GM19043 (cell line): ENCODE data around the gene MTHFSD.
"Not testable (repeated sequence)": the region's sequence is repeated elsewhere in the genome, so short reads cannot be mapped to it uniquely, and the experiment has no call there.

ENCODE experiments used
- ATAC-seq: cut with Tn5 transposase; IDR thresholded peaks from one replicate; pipeline ENCODE4 v1.9.1; 2021; ENCODE audit warnings: low read depth; ENCODE audit not compliant: unreplicated experiment

The MTHFSD gene, protein sequence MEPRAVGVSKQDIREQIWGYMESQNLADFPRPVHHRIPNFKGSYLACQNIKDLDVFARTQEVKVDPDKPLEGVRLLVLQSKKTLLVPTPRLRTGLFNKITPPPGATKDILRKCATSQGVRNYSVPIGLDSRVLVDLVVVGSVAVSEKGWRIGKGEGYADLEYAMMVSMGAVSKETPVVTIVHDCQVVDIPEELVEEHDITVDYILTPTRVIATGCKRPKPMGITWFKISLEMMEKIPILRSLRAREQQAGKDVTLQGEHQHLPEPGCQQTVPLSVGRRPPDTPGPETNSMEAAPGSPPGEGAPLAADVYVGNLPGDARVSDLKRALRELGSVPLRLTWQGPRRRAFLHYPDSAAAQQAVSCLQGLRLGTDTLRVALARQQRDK

DNA sequence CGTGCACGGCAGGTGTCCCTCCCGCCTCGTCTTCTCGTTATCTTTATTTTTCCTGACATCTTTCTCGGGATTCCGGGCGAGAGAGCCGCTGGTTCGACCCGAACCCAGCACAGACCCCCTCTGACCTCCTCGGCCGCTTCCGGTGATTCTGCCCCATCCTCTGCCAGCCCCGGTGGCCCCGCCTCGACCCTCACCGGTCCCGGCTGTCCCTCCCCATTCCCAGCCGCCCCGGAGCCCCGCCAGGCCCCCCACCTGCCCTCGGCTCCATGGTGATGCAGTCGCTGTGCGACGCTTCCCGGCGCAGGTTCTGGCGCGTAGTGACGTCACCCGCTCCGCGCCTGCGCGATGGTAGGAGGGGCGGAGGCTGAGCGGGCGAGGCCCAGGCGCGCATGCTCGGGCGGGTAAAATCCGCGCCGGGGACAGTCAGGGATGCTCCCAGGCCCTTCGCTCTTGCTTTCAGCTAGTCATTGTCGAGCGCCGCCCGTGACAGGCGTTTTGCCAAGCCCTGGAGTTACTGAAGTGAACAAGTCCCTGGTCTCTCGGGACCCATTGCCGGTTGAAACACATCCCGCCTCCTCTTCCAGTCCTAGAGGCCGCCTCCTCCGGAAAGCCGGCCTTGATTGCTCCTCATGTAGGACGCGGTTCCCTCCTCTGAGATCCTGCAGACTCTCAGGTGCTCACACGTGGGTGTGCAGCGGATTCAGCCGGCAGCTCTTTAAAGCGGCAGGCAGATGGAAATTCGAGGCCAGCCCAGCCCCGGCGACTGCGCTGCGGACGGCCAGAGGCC is at the start of gene MTHFSD:
TSS of gene MTHFSD (minus strand) at position 319 of the 787 bp plus-strand sequence. CDS start at position 268, 51 bp downstream.
- ATAC-seq, result peak; percentile 79

DNA sequence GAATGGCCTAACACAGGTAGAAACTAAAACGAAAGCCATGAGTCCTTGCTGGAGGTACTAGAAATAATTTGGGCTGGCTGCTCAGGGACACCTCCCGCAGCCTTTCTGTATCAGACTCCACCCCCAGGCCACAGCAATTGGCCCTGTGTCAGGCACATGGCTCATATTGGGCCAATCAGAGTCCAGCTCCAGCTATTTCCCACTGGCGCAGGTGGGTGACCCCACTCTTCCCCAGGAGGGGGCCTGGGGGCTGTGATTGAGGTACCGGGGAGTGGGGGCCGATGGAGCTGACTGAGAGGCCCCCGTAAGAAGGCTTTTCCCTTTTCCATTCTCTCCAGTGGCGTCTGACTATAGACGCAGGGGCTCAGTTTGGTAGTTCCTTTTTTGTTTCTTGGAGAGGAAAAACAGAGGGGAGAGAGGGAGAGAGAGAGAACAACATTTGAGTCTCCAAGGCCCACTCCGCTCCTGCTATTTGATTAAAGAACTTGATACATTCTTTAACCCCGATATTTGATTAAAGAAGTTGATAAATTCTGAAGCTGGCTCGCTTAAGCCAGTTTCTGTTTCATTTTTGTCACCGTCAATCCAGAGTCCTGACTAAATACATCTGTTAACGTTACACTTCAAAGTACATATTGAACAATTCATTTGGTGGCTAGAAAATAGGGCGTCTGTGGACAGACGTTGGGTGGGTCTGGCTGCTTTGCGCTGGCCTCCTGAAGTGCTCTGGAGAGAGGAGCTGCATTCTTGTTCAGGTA is 49.6 kb upstream of the MTHFSD start:
- peak; percentile 70 for ATAC-seq

DNA sequence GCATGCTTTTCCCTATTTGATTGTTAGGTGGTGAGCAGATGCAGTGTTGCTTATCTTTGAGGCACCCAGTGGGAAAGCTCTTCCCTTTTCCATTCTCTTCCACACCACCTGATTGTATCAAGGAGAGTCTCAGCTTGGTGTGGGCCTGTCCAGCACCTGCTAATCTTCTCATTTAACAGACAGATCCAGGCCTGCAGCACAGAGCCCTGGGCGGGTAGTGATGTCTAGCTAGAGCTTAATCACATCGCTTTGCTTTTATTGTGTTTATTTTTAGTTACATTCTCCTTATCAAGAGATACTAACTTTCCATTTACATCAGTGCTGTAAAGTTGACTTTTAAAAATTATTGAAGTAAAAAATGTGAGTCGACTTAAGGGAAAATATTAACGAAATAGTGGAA is 47.5 kb upstream of the MTHFSD start:
- ATAC-seq, result no peak

DNA sequence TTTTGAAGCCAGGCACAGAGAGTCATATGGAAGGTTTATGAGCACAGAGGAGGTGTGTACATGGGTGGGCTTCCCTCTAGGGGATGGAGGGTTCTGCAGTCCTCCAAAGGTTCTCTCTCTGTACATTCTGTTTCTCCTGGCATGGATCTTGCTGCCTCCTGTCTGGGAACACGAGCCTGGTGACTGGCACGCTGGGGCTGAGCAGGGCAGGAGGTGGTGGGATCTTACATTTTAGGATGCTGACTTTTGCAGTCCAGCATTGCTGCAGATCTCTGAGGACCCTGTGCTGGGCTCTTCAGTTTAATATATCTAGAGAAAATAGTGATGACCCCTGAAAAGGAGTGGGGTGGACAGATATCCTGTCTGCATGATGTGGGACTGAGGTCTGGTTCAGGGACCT is 46.3 kb upstream of the MTHFSD start:
- no peak for ATAC-seq

DNA sequence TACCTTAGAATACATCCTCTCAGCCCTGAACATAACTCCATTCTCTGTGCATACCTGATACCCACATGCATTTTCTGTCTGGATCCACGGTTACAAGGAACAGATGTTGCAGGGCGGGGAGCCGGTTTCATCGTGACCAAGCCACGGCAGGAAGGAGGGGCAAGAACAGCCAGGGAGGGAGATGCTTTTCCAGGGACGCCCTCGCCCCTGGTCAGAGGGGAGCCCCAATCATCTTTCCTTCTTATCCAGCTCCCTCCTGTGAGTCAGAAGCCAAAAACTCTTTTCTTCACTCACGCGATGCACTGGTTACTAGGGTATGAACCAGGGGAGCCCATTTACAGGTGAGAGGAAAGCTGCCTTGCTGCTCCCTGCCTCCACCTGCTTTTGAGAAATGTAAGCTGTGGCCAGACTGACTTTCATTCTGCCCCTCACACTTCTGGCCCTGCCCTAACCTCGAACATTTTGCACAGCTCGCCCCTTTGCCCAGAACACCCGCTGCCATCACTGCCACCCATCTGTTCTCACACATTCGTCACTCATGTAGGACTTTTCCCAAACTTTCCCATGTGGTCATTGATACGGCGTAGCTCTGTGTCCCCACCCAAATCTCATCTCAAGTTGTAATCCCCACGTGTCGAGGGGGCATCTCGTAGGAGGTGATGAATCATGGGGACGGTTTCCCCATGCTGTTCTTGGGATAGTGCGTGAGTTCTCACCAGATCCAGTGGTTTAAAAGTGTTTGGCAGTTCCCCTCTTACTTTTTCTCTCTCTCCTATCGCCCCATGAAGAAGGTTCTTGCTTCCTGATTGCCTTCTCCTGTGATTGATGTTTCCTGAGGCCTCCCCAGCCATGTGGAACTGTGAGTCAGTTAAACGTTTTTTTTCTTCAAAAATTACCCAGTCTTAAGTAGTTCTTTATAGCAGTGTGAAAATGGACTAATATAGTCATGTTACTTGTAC is 43.9 kb upstream of the MTHFSD start:
- no peak for ATAC-seq

DNA sequence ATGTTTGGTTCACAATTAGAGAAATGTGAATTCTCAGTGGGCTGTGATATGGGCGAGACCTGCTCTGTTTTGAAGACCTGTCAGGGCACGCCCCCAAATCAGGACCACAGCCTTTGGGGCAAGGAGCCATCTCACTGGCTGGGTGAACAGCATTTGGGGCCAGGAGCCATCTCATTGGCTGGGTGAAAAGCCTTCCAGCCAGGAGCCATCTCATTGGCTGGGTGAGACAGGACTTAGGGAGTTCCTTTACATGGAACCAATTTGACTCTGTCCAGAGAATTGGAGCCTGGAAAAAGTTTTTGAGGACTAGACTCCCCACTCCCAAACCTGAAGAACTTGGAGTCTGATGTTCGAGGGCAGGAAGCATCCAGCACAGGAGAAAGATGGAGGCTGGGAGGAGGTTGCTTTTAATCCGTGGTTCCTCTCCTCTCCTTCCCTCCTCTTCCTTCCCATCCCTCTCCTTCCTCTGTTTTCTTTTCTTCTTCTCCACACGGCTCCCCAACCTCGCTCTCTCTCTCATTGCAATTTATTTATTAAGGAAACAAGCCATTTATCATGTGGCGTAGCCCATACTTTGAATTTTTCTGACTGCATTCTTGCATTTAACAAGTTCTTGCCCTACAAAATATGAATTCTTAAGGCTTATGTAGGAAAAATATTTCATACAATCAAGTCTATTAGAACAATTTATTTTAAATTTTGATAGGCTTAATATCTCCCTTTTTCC is 43.0 kb upstream of the MTHFSD start:
- ATAC-seq, result no peak

DNA sequence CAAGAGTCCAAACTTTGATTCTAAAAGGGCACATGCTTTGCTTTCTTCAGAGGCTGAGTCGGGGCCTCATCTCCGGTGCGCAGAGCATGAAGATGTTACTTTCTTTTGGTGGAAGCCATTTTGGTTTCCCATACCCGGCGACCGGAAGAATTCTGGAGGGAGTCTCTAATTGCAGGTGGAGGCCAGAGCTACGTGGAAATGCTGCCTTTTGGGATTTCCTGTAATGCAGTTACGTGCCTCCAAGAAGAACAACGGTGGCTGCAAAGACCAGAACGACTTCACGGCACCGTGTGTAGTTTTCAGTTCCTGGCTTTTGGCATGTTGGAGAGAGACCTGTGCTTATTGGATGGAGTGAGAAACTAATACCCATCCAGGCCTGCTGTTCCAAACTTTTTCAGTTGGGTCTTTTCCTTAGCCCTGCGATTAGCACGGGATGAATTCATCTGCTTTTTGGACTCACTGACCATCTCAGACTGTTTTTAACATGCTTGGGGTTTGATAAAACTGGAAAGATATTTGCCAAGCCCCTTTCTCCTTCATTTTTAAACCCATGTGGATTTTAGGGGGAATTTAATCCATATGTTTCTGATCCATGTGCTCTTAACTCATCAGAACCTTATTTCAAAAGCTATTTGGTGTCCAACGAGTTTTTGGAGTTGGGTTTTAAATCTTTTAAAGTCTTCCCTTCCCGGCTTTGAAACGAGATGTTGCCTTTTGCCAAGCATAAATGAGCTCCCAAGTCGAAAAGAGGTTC is 42.3 kb upstream of the MTHFSD start:
- no peak for ATAC-seq

DNA sequence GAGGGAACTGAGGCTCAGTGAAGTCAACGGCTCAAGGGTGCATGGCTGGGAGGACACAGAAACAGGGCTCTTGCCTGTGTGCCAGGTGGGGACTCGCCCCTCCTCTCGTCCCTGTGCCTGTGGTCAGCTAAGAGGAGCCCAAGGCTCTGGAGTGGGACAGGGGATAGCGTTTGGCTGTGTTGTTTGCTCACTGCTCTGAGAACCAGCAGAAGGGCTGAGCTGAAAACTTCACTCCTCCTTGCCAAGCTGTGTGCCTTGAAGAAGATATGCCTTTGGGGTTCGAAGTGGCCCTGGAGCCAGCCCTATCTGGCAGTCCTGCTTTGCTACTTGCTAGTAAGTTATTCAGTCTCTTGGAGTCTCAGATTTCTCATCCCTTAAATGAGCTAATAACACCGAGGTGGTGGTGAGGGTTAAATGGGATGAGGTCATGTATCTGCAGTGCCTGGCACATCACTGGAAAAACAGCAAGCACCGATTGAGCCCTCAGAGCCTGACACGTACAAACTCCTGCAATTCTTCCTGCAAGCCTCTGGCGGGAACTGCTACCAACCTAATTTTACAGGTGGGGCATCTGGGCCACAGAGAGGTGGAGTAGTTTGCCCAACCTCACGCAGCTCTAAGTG is 41.1 kb upstream of the MTHFSD start:
- ATAC-seq, result no peak

DNA sequence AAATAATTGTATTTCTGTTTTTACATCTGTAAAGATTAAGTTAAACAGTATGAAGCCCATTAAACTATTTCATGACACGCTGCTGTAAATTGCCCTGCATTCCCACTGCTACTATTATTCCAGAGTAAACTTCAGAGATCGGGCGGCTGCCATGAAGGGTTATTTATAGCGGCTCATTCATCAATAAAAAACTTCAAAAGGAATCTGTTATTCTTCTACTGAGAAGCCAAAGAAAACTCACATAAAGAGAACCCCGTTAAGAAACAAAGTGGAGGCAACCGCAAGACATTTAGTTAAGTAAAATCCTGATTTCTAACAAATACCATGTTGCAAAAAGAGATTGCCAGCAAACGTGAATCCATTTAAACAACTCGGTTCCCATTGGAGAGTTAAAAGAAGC is 39.7 kb upstream of the MTHFSD start:
- no peak for ATAC-seq

DNA sequence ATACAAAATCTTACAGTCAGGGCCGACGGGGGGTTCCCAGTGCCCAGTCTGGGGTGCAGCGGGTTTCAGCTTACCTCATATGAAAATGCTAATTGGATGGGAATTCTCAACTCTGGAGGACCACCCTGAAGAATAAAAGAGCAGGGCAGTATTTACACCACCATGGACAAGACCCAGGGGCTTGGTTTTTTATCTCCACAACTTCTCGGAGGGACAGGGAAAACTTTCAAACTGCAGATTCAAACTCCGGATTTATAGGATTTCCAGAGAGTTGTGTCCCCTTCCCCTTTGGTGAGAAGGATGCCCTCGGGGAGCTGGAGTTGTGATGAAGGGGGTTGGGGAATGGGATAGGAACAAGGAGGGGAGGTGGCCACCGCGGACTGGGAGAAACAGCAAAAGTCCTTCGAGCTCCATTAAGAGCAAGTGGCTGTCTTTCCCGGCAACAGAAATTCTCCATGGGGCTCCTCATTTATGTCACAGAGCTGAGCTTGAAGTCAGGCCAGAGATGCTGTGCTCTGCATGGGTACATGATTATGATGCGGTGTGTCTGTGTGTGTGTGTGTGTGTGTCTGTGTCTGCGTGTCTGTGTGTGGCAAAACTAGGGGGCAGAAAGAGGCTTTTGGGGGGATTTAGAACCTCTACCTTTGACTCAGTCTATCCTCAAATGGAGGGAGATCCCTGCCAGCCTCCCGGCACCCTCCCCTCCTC is 39.0 kb upstream of the MTHFSD start:
- no peak for ATAC-seq

DNA sequence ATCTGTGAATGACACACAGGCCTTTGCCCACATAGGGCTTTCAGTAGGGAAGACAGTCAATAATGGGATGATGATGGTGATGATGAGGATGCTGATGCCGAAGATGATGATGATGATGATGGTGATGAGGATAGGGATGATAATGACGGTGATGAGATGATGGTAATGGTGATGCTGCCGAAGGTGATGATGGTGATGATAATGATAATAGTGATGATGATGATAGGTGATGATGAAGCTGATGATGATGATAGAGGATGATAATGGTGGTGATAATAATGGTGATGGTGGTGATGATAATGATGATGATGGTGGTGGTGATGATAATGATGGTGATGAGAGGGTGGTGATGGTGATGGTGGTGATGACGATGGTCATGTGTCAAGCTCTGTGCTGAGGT is 36.2 kb upstream of the MTHFSD start:
- ATAC-seq, result no peak

DNA sequence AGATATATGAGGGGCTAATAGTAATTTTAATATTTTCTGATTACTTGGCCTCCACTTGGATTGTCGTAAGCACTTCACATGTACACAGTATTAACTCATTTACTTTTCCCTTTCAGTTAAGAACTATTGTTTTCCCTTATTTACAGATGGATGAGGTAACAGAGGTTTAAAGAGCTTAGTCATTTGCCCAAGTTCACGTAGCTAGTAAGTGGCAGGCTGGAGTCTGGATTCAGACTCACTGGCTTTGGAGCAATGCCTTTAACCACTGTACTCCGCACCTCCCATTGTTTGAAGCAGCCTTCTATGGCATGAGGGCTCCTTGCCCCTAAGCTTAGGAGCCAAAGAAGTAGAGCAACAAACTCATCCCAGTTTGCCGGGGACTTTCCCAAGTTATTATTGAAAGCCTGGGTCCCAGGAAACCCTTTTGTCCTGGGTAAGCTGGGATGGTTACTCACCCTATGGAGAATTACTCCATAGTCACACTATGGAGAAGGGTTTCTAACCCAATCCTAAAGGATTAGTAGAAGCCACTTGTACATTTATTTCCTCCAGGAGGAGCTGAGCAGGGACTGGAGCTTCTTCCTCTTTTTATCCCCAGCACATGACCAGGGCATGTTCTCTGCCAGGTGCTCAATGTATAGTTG is 35.6 kb upstream of the MTHFSD start:
- ATAC-seq, result no peak

DNA sequence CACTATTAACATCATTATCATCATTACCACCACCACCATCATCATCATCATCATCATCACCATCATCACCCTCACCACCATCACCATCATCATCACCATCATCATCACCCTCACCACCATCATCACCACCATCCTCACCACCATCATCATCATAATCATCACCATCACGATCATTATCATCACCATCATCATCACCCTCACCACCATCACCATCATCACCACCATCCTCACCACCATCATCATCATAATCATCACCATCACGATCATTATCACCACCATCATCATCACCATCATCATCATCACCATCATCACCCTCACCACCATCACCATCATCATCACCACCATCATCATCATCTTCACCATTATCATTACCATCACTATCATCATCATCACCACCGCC is 32.9 kb upstream of the MTHFSD start:
- not testable (repeated sequence) for ATAC-seq

DNA sequence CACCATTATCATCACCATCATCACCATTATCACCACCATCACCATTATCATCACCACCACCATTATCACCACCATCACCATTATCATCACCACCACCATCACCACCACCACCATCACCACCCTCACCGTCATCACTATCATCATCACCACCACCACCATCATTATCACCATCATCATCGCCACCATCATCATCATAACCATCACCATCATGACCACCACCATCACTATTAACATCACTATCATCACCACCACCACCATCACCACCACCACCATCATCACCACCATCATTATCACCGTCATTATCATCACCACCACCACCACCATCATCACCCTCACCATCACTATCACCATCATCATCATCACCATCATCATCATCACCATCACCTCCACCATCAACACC is 32.5 kb upstream of the MTHFSD start:
- ATAC-seq, result no peak

DNA sequence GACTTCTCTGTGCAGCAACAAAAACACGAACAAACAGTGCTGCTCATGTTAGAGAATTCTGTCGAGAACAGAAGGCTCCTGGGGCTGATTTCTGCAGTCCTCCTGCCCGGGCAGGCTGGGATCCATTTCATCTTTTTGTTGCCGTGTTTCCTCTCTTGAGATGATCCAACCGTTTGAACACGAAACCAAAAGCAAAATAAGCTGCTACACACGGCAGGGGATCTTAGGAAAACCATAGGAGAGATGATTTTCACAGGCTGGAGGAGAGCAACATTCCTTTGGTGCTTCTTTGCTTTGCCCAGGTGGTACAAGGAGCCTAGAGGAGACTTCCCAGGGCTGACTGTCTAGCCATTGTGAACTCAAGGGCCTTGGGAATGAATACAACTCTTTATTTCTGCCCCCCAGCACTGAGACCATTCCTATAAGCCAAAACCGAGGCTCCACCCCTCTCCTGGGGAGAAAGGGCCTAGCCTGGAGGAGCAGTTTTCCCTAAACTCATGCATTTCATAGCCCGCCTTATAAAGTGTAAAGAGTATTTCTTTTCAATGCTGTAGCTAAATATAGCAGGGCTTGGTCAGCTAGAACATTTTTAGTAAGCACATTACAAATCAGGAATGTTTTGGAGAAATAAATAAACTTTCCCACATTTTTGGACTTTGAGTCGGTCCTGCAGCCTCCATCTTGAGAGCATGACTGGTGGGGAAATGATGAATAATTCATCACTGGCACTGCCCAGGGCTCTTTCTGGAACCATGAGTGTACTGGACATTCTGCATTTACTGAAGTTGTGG is 31.0 kb upstream of the MTHFSD start:
- ATAC-seq, result no peak
